GM10266 (cell line): ENCODE results near the gene MMP24OS.

ENCODE experiments used
- DNase-seq: peaks from one replicate; pipeline ENCODE4 v3.0.0; 2012; ENCODE audit errors: extremely low spot score
- TF ChIP-seq, protein P1 (sequence below): IDR thresholded peaks from 2 replicates; pipeline ENCODE4 v1.5.1; 2012; ENCODE audit warnings: mild to moderate bottlenecking, low read depth; ENCODE audit not compliant: control insufficient read depth, insufficient read depth; ENCODE audit errors: missing control alignments

Gene MMP24OS

DNA sequence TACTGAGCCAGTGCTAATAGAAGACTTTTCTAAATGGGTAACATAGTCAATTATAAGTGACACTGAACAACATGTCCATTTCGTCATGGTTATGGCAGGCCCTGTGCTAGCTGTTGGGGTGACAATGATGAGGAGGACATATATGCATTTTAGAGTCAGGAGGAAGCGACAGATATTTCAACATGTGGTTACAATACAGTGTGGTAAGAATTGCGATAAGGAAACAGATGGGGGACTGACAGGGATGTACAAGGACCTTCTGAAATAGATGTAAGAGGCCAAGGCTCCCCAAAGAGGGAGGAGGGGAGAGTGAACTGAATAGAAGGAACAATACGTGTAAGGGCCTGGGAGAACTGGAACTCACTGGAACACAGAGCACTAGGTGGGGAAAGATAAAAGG lies 39.8 kb downstream of the MMP24OS start:
- TF ChIP-seq, protein P1, sequence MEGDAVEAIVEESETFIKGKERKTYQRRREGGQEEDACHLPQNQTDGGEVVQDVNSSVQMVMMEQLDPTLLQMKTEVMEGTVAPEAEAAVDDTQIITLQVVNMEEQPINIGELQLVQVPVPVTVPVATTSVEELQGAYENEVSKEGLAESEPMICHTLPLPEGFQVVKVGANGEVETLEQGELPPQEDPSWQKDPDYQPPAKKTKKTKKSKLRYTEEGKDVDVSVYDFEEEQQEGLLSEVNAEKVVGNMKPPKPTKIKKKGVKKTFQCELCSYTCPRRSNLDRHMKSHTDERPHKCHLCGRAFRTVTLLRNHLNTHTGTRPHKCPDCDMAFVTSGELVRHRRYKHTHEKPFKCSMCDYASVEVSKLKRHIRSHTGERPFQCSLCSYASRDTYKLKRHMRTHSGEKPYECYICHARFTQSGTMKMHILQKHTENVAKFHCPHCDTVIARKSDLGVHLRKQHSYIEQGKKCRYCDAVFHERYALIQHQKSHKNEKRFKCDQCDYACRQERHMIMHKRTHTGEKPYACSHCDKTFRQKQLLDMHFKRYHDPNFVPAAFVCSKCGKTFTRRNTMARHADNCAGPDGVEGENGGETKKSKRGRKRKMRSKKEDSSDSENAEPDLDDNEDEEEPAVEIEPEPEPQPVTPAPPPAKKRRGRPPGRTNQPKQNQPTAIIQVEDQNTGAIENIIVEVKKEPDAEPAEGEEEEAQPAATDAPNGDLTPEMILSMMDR: no peak
- no peak for DNase-seq

DNA sequence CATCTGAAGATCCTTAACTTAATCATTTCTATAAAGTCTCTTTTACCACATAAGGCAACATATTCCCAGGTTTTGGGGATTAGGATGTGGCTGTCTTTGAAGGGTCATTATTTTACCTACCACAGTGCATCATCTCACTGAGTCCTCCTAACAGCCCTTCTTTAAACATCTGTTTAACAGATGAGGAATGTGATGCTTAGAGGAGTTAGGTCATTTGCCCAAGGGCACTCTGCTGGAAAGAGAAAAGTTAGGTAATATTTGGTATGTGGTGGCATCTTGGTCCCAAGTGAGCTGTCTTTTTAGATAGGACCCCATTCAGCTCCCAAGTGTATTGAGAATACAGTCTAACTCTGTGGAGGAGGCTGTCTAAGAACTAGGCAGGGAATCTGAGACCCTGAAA lies 40.4 kb downstream of the MMP24OS start:
- TF ChIP-seq, protein P1: no peak
- no peak for DNase-seq

DNA sequence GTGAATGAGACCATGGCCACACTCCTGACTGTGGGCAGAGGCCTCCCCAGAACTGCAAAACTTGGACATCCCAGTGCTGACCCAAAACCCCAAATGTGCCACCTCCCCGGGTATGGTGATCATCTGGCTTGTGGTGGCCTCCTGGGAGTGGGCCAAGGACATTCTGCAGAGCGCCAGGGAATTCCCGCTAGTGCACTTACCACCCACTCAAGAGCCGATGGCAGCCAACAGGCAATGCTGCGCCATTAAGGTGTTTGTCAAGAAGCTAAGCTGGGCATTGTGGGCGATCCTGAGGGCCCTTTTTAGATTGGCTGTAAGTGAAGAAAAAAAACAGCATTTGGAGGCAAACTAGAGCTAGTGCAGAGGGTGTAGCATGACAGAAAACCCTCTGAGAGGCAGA lies 42.0 kb downstream of the MMP24OS start:
- DNase-seq: no peak
- TF ChIP-seq, protein P1: no peak

DNA sequence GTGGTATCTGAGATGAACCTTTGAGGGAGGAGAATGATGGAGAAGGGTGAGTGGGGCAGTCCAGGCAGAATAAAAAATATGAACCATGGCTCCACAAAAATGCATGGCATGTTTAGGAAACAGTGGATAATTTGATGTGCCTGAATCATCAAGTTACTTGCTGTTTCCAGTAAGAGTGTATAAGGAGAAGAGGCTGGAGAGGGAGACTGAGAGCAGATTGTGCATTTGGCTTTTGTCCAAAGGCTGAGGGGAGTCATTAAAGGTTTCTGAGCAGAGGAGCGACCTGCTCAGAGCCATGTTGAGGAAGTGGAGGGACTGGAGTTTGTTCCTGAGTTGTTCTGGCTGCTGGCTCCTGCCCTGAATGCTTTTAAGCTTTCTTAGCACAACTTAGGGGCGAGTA lies 45.3 kb downstream of the MMP24OS start:
- TF ChIP-seq, protein P1: no peak
- no peak for DNase-seq

DNA sequence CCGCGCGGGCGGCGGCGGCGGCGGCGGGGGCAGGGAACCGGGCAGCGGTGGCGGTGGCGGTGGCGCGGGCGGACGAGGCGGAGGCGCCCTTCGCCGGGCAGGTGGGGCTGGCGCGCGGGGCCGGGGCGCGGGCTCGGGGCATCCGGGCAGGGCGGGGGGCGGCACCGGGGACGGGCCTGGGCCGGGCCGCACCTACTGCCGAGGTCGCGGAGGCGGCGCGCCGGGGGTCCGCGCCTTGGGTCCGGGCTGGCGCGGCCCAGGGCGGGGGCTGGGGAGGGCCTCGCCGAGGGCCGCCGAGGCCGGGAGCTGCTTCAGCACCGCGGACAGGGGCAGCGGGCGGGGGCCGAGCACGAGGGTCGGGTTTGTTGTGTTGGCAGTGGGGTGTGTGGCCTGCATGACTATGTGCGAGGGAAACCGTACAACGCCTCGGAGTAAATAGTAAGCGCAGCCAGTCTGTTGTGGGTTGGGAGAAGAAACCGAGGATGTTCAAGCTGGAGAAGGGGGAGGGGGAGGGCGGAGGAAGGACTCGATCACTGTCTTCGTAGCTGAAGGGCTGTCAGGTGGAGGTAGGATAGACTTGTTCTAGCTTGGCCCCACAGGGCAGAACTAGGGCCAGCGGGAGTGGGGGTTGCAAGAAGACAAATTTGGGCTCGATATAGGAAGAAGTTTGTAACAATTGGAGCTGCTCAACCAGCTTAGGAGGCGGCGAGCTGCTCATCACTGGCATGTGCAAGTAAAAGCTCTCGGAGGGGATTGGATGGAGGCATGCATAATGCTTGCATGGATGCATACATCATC lies 50.8 kb downstream of the MMP24OS start:
- TF ChIP-seq, protein P1: no peak
- peak; percentile 67 for DNase-seq
